ENCODE data around the gene COL4A6. TPM values are rescaled to one million over a fixed set of nuclear protein-coding genes. Genes with fewer than 3 reads are reported as not detected.

COL4A6 gene
- total and polyA plus RNA-seq, 2 donors (not counting 3 experiments of a cell fraction or from before 2014, with no cell fraction given) = 0.49 to 0.62 TPM

GRCh38 chrX:108447303-108447702, 9.1 kb upstream of the COL4A6 start:
- H3K79me2 ChIP-seq (ENCODE audit: control insufficient read depth, insufficient read depth, low read length) = peaks cover 2% of the 10 kb centered on the region
- dilution Hi-C loops (cut with MboI; ENCODE audit: extremely low pct_ligation_motif_present, low sequenced_read_pairs) = no loop called here
- POLR2A ChIA-PET = no interaction called here
- H4K20me1 ChIP-seq (replicated peaks; ENCODE audit: control insufficient read depth, extremely low read depth, insufficient read depth, low read length) = no peaks in the 10 kb centered on the region
- no TSS peak for BruUV-seq (replicated peaks)
- H3K4me2 ChIP-seq (ENCODE audit: insufficient read depth, low read length) = no peak overlapping the region
- TF ChIP-seq, protein P1, sequence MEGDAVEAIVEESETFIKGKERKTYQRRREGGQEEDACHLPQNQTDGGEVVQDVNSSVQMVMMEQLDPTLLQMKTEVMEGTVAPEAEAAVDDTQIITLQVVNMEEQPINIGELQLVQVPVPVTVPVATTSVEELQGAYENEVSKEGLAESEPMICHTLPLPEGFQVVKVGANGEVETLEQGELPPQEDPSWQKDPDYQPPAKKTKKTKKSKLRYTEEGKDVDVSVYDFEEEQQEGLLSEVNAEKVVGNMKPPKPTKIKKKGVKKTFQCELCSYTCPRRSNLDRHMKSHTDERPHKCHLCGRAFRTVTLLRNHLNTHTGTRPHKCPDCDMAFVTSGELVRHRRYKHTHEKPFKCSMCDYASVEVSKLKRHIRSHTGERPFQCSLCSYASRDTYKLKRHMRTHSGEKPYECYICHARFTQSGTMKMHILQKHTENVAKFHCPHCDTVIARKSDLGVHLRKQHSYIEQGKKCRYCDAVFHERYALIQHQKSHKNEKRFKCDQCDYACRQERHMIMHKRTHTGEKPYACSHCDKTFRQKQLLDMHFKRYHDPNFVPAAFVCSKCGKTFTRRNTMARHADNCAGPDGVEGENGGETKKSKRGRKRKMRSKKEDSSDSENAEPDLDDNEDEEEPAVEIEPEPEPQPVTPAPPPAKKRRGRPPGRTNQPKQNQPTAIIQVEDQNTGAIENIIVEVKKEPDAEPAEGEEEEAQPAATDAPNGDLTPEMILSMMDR (IDR thresholded peaks at IDR 0.05; ENCODE audit: extremely low read depth in 1 of 2, insufficient read depth in 1 of 2, low read depth in 1 of 2, low read length in 2 of 2) = no peak
- TF ChIP-seq MYC (IDR thresholded peaks at IDR 0.05; ENCODE audit: low read depth, low read length) (no peak), JUN (IDR thresholded peaks at IDR 0.05; ENCODE audit: borderline replicate concordance, insufficient read depth, insufficient read length, low read depth) (no peak), POLR2A (IDR thresholded peaks at IDR 0.05; ENCODE audit: low read depth, low read length) (no peak), GATA2 (IDR thresholded peaks at IDR 0.05; ENCODE audit: insufficient read depth, insufficient read length, low read depth, low read length) (no peak), FOS (IDR thresholded peaks at IDR 0.05; ENCODE audit: borderline replicate concordance, insufficient read depth, low read length) (no peak)
- H2AFZ ChIP-seq (ENCODE audit: low read depth, low read length) = no peak overlapping the region
- H3K4me1 ChIP-seq (ENCODE audit: control insufficient read depth, extremely low read depth, insufficient read depth, low read length) = no peaks in the 10 kb centered on the region
- H3K27ac ChIP-seq (ENCODE audit: insufficient read depth, low read depth, low read length) = no peak overlapping the region
- intact Hi-C loops (cut with micrococcal nuclease) = no loop called here
- DNase-seq (ENCODE audit: low read depth, low spot score) = no peak
- no peaks in the 10 kb centered on the region for H3K27me3 ChIP-seq (ENCODE audit: control insufficient read depth in 2 of 2, insufficient read depth in 2 of 2, low read length in 2 of 2)
- no peaks in the 10 kb centered on the region for H3K9me3 ChIP-seq (replicated peaks; ENCODE audit: control insufficient read depth, insufficient read depth, low read length)
- no peak overlapping the region for H3K4me3 ChIP-seq (replicated peaks in 1 of 3; ENCODE audit: insufficient read depth in 1 of 3, low read depth in 1 of 3, low read length in 3 of 3)
- H3K9ac ChIP-seq (replicated peaks; ENCODE audit: extremely low read depth, insufficient read depth, low read length) = no peak overlapping the region
- no peak for FAIRE-seq
- CTCF ChIA-PET = no interaction called here
- no peaks in the 10 kb centered on the region for H3K36me3 ChIP-seq (ENCODE audit: control insufficient read depth in 2 of 2, extremely low read depth in 1 of 2, insufficient read depth in 2 of 2, low read length in 2 of 2)
- H3K9me1 ChIP-seq (replicated peaks; ENCODE audit: control insufficient read depth, extremely low read depth, insufficient read depth, low read length) = no peaks in the 10 kb centered on the region

GRCh38 chrX:108442901-108443464, 4.8 kb upstream of the COL4A6 start:
- DNase-seq (ENCODE audit: low read depth, low spot score) (peak; percentile 1), FAIRE-seq (no peak)
- ChIA-PET CTCF (no interaction called here), POLR2A (no interaction called here)
- no peak overlapping the region for H2AFZ ChIP-seq (ENCODE audit: low read depth, low read length)
- no peaks in the 10 kb centered on the region for H3K9me1 ChIP-seq (replicated peaks; ENCODE audit: control insufficient read depth, extremely low read depth, insufficient read depth, low read length)
- intact Hi-C loops (cut with micrococcal nuclease) = no loop called here
- H3K4me2 ChIP-seq (ENCODE audit: insufficient read depth, low read length) = peak overlapping the region; percentile 6
- H3K79me2 ChIP-seq (ENCODE audit: control insufficient read depth, insufficient read depth, low read length) = peaks cover 7% of the 10 kb centered on the region
- peaks cover 8% of the 10 kb centered on the region for H3K4me1 ChIP-seq (ENCODE audit: control insufficient read depth, extremely low read depth, insufficient read depth, low read length)
- H3K9ac ChIP-seq (replicated peaks; ENCODE audit: extremely low read depth, insufficient read depth, low read length) = no peak overlapping the region
- H4K20me1 ChIP-seq (replicated peaks; ENCODE audit: control insufficient read depth, extremely low read depth, insufficient read depth, low read length) = no peaks in the 10 kb centered on the region
- H3K4me3 ChIP-seq (replicated peaks in 1 of 3; ENCODE audit: insufficient read depth in 1 of 3, low read depth in 1 of 3, low read length in 3 of 3) = no peak overlapping the region
- no peaks in the 10 kb centered on the region for H3K36me3 ChIP-seq (ENCODE audit: control insufficient read depth in 2 of 2, extremely low read depth in 1 of 2, insufficient read depth in 2 of 2, low read length in 2 of 2)
- H3K27ac ChIP-seq (ENCODE audit: insufficient read depth, low read depth, low read length) = no peak overlapping the region
- TF ChIP-seq, protein P1 (IDR thresholded peaks at IDR 0.05; ENCODE audit: extremely low read depth in 1 of 2, insufficient read depth in 1 of 2, low read depth in 1 of 2, low read length in 2 of 2) = no peak
- no peak for TF ChIP-seq POLR2A (IDR thresholded peaks at IDR 0.05; ENCODE audit: low read depth, low read length)
- no TSS peak for BruUV-seq (replicated peaks)
- no peaks in the 10 kb centered on the region for H3K9me3 ChIP-seq (replicated peaks; ENCODE audit: control insufficient read depth, insufficient read depth, low read length)
- dilution Hi-C loops (cut with MboI; ENCODE audit: extremely low pct_ligation_motif_present, low sequenced_read_pairs) = no loop called here
- no peaks in the 10 kb centered on the region for H3K27me3 ChIP-seq (ENCODE audit: control insufficient read depth in 2 of 2, insufficient read depth in 2 of 2, low read length in 2 of 2)

Measured in endothelial cell of umbilical vein (primary cell).